GM13977 (cell line): ENCODE results near the gene HIP1.
"Not testable (repeated sequence)": the region's sequence is repeated elsewhere in the genome, so short reads cannot be mapped to it uniquely, and the experiment has no call there.

Source experiments
- DNase-seq: peaks from one replicate; pipeline ENCODE4 v3.0.0; 2012; ENCODE audit warnings: low spot score
- CTCF ChIP-seq: IDR thresholded peaks from 2 replicates; pipeline ENCODE4 v1.5.1; 2012; ENCODE audit warnings: mild to moderate bottlenecking, control low read depth; ENCODE audit not compliant: insufficient read depth; ENCODE audit errors: extremely low read depth, missing control alignments
- in situ Hi-C: fragments of 300-500 bp; cut with MboI; formaldehyde crosslinking; loops from one replicate; pipeline ENCODE4 v1.12.0; 2022; ENCODE audit warnings: low sequenced_read_pairs, low pct_unique_long_range_greater_than_20kb, mixed read lengths, inconsistent platforms; ENCODE audit not compliant: unreplicated experiment

Gene HIP1

DNA sequence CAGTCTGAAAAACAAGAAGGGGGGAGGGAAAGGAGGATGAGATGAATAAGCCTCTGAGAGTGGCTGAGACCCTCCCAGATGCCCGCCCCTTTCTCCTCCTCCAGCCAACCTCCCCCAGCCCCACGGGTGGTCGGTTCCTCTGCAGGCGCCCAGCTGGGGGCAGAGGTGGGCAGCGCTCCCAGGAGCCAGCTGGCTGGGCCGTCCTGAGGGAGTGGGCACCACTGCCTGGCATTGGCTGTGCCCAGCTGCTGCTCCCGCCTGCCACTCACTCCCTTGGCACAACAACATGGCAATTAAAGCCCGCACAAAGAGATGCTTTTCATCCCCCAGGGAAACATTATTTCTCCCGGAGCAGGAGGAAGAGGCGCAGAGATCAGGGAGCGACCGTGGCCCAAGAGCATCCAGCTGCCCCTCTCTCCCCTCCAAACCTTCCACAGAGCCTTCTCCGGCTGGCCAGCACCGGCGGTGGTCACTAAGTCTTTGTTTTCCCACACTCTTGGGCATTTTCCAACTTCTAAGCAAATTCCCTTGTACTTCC is 139.4 kb downstream of the HIP1 start:
- DNase-seq = no peak

DNA sequence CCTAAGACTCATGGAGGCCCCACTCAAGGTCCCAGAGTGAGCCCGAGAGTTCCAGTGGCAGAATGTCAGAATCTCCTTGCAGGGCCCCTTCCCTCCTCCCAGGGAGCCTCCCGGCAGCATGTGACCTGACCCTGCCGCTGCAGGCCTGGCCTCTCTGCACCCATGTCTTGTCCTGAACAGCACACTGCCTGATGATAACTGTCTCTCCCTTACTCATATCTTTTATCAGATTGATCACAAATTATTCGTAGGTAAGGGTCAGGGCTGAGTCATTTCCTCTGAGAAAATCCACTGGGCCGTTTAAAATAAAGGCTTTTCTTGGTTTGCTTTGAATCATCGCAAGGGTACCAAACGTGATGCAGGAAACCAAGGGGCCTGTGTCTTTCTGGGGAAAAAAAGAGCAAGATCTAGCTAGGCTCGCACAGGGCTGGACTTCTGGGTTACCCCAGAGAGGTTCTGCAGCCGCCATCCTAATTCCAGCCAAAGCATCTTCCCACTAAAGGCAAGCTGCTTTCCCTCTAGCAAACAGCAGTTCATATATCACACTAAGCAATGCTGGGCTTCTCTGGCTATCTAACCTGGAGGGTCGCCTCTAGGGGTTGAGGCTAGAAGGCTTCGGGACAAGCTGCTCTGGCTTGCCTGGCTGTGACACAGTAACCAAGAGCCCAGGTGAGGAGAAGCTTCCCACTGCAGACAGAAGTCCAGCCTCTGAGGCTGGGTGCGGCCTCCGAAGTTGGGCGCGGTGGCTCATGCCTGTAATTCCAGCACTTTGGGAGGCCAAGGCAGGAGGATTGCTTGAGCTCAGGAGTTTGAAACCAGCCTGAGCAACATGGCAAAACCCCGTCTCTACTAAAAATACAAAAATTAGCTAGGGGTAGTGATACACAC is 141.8 kb downstream of the HIP1 start:
- DNase-seq = peak; percentile 77
- in situ Hi-C loops = no loop called here
- TF ChIP-seq CTCF = no peak

More for the DNA sequence above, 139.4 kb downstream of the HIP1 start:
- no peak for TF ChIP-seq CTCF
- in situ Hi-C loops = no loop called here

GRCh38 chr7:75595766-75596165 is 143.0 kb downstream of the HIP1 start:
- DNase-seq = no peak

DNA sequence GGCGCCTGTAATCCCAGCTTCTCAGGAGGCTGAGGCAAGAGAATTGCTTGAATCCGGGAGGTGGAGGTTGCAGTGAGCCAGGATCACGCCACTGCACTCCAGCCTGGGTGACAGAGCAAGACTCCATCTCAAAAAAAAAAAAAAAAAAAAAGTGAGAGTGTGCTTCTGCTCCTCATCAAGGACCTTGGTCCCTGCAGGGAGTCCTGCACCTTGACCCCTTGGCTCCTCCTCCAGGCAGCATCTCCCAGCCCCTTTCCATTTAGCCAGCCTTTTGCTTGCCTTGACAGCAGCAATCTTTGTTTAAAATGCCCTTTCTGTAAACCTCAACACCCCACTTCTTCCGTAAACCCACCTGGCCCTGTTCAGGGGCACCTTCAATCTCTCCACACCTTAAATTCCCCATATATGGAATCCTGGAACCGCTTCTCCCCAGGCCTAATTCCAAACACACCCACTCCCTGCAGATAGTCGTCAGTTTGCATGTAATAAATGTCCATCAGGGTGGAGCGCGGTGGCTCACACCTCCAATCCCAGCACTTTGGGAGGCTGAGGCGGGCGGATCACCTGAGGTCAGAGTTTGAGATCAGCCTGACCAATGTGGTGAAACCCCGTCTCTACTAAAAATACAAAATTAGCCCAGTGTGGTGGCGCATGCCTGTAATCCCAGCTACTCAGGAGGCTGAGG is 145.1 kb downstream of the HIP1 start:
- in situ Hi-C loops, DNase-seq: not testable (repeated sequence)

More at GRCh38 chr7:75595766-75596165, 143.0 kb downstream of the HIP1 start:
- in situ Hi-C loops = no loop called here
- no peak for TF ChIP-seq CTCF

DNA sequence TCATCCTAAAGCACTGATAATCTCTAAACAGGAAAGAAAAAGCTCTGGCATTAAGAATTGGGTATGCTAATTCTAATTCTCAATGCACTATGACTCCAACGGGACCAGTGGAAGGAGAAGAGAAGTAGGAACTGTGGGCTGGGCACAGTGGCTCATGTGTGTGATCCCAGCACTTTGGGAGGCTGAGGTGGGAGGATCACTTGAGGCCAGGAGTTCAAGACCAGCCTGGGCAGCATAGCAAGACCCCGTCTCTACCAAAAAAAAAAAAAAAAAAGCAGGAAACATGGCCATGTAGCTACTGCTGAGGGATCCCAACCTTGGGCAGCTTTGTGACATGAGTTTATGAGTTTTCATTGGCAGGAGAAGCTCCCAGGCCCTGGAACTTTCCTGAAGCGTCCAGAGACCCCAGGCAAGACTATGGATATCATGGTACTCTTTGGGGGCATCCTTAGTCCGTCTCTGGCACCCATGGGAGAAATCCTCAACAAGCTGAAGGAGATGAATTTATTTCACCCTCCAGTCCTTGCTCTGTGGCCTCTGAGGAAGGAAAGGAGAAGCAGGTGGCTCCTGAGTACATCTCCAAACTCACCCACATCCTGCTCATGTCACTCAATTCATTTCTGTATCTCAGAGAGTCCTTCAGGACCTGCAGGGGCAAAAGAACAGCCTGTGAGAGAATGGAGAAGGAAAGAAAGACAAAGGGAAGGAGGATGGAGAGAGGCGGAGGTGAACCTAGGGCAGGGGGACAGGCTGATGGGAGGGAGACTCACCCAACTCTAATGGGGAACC is 147.1 kb downstream of the HIP1 start:
- no peak for DNase-seq
- TF ChIP-seq CTCF = no peak
- in situ Hi-C loops = no loop called here

DNA sequence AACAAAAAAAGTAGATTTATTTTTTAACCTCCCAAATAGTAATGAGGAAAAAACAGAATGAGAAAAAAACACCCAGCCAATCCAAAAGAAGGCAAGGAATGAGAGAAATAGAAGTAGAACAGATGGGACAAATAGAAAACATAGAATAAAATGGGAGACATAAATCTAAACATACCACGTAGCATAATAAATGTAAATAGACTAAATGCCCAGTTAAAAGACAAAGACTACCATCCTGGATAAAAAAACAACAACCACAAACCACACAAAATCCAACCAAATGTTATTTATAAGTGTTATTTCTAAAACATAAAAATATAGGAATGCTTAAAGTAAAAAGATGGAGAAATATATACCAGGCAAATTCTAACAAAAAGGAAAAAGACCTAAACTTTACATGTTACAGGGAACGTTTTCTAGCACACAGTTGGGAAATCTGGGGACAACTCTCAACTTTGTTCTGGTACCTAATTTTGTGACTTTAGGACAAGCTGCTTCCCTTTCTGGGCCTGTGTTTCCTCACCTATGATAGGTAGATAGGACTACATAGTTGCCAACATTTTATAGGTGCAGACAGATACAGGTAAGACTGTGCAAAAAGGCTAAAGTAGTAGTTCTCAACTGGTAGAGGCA is 148.3 kb downstream of the HIP1 start:
- in situ Hi-C loops = no loop called here
- TF ChIP-seq CTCF = no peak
- no peak for DNase-seq
